ENCODE data around the gene FREM1.

Gene FREM1

DNA sequence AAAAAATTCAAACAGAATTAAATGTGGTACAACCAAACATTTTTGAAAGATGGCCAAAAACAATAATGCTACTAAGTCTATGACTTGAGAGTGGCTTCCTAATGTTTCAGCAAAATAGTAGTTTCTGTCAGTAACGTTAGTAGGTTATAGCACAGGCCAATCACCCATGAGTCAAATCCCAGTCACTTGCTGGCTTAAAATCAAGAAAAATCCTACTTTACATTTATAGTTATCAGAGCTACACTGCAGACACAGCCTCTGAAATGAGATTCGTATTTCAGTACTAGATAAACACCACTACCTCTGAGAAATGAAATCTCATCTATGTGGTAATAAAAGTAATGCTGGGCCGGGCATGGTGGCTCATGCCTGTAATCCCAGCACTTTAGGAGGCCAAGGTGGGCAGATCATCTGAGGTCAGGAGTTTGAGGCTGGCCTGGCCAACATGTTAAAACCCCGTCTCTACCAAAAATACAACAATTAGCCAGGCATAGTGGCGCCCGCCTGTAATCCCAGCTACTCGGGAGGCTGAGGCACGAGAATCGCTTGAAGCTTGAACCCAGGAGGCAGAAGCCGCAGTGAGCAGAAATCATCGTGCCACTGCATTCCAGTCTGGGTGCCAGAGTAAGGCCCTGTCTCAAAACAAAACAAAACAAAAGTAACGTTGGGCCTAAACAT, 223.0 kb downstream of the FREM1 start:
- no peak overlapping the region for H3K4me3 ChIP-seq (ENCODE audit: insufficient read depth, low read length, poor library complexity, severe bottlenecking)

GRCh38 chr9:14686168-14686567, 224.1 kb downstream of the FREM1 start:
- Histone ChIP-seq H3K4me3 (ENCODE audit: insufficient read depth, low read length, poor library complexity, severe bottlenecking) (no peak overlapping the region), H3K9ac (ENCODE audit: low read length) (no peak overlapping the region), H3K36me3 (ENCODE audit: low read length) (no peaks in the 10 kb centered on the region), H3F3A (ENCODE audit: insufficient read depth) (no peaks in the 10 kb centered on the region), H3K27me3 (ENCODE audit: low read length) (no peaks in the 10 kb centered on the region), H3K9me3 (ENCODE audit: insufficient read depth, low read length) (no peaks in the 10 kb centered on the region), H3K27ac (ENCODE audit: low read depth, low read length) (no peak overlapping the region), H3K4me2 (ENCODE audit: low read depth, low read length, poor library complexity, severe bottlenecking) (no peak overlapping the region), H2AFZ (ENCODE audit: low read depth, low read length, severe bottlenecking) (no peak overlapping the region), H3K9me2 (replicated peaks; ENCODE audit: insufficient read depth, low read length) (no peaks in the 10 kb centered on the region), H4K20me1 (ENCODE audit: low read depth, low read length) (no peaks in the 10 kb centered on the region), H3K79me2 (ENCODE audit: insufficient read depth, low read length) (no peaks in the 10 kb centered on the region)
- TF ChIP-seq EZH2phosphoT487 (conservative IDR thresholded peaks at IDR 0.05; ENCODE audit: low read length), result no peak
- TF ChIP-seq, protein P1, sequence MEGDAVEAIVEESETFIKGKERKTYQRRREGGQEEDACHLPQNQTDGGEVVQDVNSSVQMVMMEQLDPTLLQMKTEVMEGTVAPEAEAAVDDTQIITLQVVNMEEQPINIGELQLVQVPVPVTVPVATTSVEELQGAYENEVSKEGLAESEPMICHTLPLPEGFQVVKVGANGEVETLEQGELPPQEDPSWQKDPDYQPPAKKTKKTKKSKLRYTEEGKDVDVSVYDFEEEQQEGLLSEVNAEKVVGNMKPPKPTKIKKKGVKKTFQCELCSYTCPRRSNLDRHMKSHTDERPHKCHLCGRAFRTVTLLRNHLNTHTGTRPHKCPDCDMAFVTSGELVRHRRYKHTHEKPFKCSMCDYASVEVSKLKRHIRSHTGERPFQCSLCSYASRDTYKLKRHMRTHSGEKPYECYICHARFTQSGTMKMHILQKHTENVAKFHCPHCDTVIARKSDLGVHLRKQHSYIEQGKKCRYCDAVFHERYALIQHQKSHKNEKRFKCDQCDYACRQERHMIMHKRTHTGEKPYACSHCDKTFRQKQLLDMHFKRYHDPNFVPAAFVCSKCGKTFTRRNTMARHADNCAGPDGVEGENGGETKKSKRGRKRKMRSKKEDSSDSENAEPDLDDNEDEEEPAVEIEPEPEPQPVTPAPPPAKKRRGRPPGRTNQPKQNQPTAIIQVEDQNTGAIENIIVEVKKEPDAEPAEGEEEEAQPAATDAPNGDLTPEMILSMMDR (IDR thresholded peaks at IDR 0.05; ENCODE audit: insufficient read depth, low read length, poor library complexity, severe bottlenecking), result no peak

More for the DNA sequence above, 223.0 kb downstream of the FREM1 start:
- Histone ChIP-seq H3F3A (ENCODE audit: insufficient read depth) (no peaks in the 10 kb centered on the region), H3K27ac (ENCODE audit: low read depth, low read length) (no peak overlapping the region), H3K79me2 (ENCODE audit: insufficient read depth, low read length) (no peaks in the 10 kb centered on the region), H3K36me3 (ENCODE audit: low read length) (no peaks in the 10 kb centered on the region), H2AFZ (ENCODE audit: low read depth, low read length, severe bottlenecking) (no peak overlapping the region), H3K9me3 (ENCODE audit: insufficient read depth, low read length) (no peaks in the 10 kb centered on the region), H3K4me2 (ENCODE audit: low read depth, low read length, poor library complexity, severe bottlenecking) (no peak overlapping the region), H3K9ac (ENCODE audit: low read length) (no peak overlapping the region), H3K27me3 (ENCODE audit: low read length) (no peaks in the 10 kb centered on the region), H4K20me1 (ENCODE audit: low read depth, low read length) (no peaks in the 10 kb centered on the region), H3K9me2 (replicated peaks; ENCODE audit: insufficient read depth, low read length) (no peaks in the 10 kb centered on the region)
- no peak for TF ChIP-seq EZH2phosphoT487 (conservative IDR thresholded peaks at IDR 0.05; ENCODE audit: low read length)
- TF ChIP-seq, protein P1 (IDR thresholded peaks at IDR 0.05; ENCODE audit: insufficient read depth, low read length, poor library complexity, severe bottlenecking), result no peak

Measured in SU-DHL-6 (cell line).